ENCODE measurements around the gene GMEB1.
"Not testable (repeated sequence)": the region's sequence is repeated elsewhere in the genome, so short reads cannot be mapped to it uniquely, and the experiment has no call there.

GMEB1 gene

DNA sequence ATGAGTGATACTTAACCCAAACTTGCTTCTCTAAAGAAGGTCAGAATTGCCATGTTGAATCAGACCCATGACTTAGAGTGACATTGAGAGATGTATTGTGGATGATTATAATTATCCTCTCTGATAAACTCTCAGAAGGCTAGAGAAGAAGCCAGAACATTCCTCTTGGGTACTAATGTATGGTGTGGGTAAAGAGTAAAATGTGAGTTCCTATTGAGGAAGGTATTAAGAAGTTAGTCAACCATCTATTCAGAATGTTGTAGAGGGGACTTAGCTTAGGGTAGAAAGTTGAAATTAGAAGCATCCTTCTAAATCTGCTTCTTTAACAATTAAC lies 7.3 kb downstream of the GMEB1 start:
- no peak for DNase-seq

- DNase-seq: no peak
These were observed 11.6 kb downstream of the GMEB1 start for GRCh38 chr1:28680151-28680550.

GRCh38 chr1:28682840-28683239 lies 14.3 kb downstream of the GMEB1 start:
- DNase-seq: no peak

GRCh38 chr1:28684937-28685336 lies 16.4 kb downstream of the GMEB1 start:
- no peak for DNase-seq

DNA sequence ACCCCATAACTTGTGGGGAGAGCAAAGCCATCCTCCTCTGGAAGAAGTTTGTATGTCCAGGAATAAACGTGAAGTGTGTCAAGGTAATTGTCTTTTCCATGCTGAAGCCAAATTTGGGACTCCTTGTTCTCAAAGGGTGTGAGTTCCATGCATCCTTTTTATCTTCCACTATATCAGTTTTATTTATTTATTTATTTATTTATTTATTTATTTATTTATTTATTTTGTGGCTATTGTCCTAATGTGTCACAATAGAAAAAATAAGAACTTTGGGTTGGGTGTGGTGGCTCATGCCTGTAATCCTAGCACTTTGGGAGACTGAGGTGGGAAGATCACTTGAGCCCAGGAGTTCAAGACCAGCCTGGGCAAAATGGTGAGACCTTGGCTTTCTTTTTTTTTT lies 23.0 kb downstream of the GMEB1 start:
- DNase-seq: not testable (repeated sequence)

- no peak for DNase-seq
These were observed 35.0 kb downstream of the GMEB1 start for GRCh38 chr1:28703629-28704028.

- DNase-seq: no peak
These were observed 47.8 kb downstream of the GMEB1 start for GRCh38 chr1:28716336-28716735.

- DNase-seq: no peak
These were observed 49.6 kb downstream of the GMEB1 start for GRCh38 chr1:28718166-28718565.

GRCh38 chr1:28718586-28719331 lies 50.2 kb downstream of the GMEB1 start:
- DNase-seq: no peak

- DNase-seq: no peak
These were observed 50.7 kb downstream of the GMEB1 start for GRCh38 chr1:28719332-28719619.

- DNase-seq: no peak
These were observed 51.8 kb downstream of the GMEB1 start for GRCh38 chr1:28720376-28720775.

DNA sequence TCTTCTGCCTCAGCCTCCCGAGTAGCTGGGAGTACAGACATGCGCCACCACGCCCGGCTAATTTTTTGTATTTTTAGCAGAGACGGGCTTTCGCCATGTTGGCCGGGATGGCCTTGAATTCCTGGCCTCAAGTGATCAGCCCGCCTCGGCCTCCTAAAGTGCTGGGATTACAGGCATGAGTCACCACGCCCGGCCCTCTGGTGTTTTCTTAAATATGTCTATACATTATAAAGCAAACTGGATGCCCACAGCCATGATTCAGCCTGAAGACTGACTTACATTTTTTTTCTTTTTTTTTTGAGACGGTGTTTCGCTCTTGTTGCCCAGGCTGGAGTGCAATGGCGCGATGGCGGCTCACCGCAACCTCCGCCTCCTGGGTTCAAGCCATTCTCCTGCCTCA lies 53.3 kb downstream of the GMEB1 start:
- DNase-seq: not testable (repeated sequence)

GRCh38 chr1:28725365-28725764 lies 56.8 kb downstream of the GMEB1 start:
- DNase-seq: not testable (repeated sequence)

DNA sequence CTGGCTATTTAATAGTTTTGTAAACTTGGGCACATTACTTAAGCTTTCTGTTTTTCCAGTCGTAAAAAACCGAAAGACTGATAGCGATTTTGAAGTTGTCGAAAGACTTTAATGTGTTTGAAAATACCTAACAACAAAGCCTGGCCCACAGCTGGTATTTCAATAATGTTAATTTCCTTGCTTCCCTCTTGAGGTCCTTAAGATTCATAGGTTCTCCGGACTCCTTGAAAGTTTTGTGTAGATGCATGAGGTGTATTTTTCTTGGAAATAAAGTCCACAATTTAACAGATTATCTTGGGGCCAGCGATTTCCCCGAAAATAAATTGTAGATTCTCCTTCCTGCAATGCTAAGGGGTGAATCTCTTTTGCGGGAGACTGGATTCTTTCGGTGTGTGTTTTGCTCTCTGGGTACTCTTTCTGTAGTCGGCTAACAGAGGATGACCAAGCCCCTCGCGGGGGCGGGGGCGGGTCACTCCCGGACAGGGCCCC lies 67.4 kb downstream of the GMEB1 start:
- no peak for DNase-seq

- DNase-seq: peak; percentile 99
These were observed 68.1 kb downstream of the GMEB1 start, which contains the start of gene YTHDF2 for GRCh38 chr1:28736450-28737306. Gene YTHDF2 (plus strand): TSS chr1:28736940. CDS start chr1:28737121, 181 bp downstream.

- peak; percentile 54 for DNase-seq
These were observed 68.9 kb downstream of the GMEB1 start for GRCh38 chr1:28737307-28738132.

GRCh38 chr1:28740118-28740517 lies 71.5 kb downstream of the GMEB1 start:
- DNase-seq: no peak

DNA sequence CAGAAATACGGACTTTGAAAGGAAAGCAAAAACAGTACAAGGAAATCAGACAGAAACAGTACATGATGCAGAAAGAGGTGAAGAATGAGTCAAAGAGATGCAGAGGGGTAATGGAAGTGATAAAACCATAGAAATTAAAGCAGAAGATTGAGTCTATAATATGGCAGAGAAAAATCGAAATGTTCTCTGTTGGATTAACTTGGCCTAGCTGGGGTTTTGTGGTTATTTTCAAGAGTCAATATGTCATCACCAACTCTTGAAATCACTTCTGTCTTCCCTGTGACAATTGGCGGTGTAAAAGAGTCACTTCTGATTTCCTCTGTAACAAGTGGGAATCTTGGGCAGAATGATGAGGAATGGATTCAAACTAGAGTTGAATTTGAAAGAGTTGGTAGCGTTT lies 75.6 kb downstream of the GMEB1 start:
- no peak for DNase-seq

- DNase-seq: no peak
These were observed 77.1 kb downstream of the GMEB1 start for GRCh38 chr1:28745653-28746173.

DNA sequence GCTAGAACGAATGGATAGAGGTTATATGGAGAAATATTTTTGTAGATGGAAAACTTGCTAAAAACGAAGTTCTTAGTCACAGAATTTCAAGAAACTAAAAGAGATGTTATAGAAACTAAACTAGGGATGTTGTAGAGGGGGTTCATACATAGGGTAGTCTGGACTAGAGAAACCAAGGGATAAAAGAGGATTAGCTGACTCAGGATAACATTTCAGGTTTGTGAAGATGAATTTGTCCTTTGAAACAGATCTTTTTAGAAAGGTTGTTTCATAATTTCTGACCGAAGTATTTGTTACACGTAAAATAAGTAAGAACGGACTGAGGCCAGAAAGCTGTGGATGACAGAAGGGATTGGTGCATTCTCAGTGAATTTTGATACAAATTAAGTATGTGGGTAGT lies 81.7 kb downstream of the GMEB1 start:
- DNase-seq: no peak

GRCh38 chr1:28750771-28751294 lies 82.2 kb downstream of the GMEB1 start:
- DNase-seq: not testable (repeated sequence)

GRCh38 chr1:28751315-28752060 lies 82.9 kb downstream of the GMEB1 start:
- no peak for DNase-seq
